Left forelimb (tissue), 1 donor: ENCODE data around the gene SLC40A1.

Experiments
- DNase-seq: peaks from one replicate; pipeline ENCODE4 v3.0.0-alpha.2; 2018; ENCODE audit warnings: low spot score

SLC40A1 gene

DNA sequence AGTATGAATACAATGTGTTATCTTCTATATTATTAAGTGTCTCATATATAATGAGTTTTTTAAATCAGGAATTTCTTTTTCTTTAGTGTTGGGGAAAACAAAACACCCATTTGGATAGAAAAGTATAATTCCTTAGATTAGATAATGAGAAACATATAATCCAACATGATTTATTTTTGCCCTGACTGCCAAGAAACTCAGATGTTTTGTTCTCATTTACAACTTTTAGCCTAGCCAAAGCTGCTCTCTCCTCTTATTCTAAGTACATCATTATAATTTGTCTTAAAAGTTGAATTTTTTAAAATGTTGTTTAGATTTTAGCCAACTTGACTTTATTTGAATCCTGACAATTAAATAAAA is 68.6 kb downstream of the SLC40A1 start:
- DNase-seq, result no peak

DNA sequence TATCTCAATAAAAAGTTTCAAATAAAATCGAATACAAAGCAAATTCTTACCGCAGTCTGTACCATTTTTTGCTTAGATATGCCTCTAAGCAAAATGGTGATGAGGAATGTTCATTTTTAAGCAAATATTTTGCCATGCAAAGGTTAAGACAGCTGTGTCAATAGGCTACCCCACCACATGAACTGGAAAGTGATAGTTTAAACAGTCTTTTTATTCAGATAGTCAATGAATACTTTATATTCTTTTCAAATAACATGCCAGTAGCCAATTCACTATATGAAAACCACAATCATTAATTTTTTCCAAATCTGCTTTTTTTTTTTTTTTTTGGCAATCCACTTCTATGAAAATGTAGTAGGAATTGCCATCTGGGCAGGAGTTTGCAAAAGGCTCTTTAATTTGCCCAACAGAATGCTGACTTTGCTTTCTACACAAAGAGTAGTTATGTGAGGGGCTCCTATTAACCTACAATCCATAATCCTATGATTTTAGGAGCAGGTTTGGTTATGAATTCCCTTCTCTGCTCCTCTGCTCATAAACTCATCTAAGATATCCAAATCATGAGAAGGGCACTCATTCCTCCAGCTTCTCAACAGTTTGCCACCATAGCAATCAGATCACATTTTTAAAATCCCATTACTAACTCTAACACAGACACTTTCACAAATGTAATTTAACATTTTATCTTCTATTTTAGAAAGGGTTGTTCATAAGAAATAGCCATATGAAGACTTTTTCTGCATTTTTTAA is 69.2 kb downstream of the SLC40A1 start:
- DNase-seq, result no peak
